CD4-positive, CD25-positive, alpha-beta regulatory T cell (primary cell): ENCODE measurements around the gene CAPN15. TPM values are rescaled to one million over a fixed set of nuclear protein-coding genes. Genes with fewer than 3 reads are reported as not detected.

Source experiments
- ATAC-seq, 2 donors: fragments of 150-1000 bp; cut with Tn5 transposase; one replicate each; pipeline ENCODE4 v1.10.0; 2021; ENCODE audit warnings: low read depth in 2 of 2, moderate number of reproducible peaks in 2 of 2, moderate library complexity in 1 of 2
- DNase-seq, 3 donors: peaks; one replicate each; pipeline versions ENCODE4 v3.0.0 to v3.0.0-alpha.2; 2012 to 2022; ENCODE audit warnings: mixed read lengths in 1 of 3
- H3K27ac ChIP-seq: one replicate; pipeline ENCODE4 v1.7.0; 2013; ENCODE audit warnings: mild to moderate bottlenecking, low read length; ENCODE audit not compliant: insufficient read depth, poor library complexity, severe bottlenecking
- H3K27me3 ChIP-seq: one replicate; pipeline ENCODE4 v1.7.0; 2013; ENCODE audit warnings: low read length; ENCODE audit not compliant: control insufficient read depth, insufficient read depth
- H3K36me3 ChIP-seq: one replicate; pipeline ENCODE4 v1.7.0; 2013; ENCODE audit warnings: mild to moderate bottlenecking, low read length, moderate library complexity; ENCODE audit not compliant: control insufficient read depth, insufficient read depth
- H3K4me1 ChIP-seq: 2 replicates; pipeline ENCODE4 v1.7.0; 2013; ENCODE audit warnings: mild to moderate bottlenecking, low read length; ENCODE audit not compliant: insufficient read depth, control insufficient read depth, poor library complexity, severe bottlenecking
- H3K4me3 ChIP-seq: one replicate; pipeline ENCODE4 v1.7.0; 2013; ENCODE audit warnings: low read depth, mild to moderate bottlenecking, low read length, moderate library complexity
- H3K9me3 ChIP-seq, 2 experiments: 1 replicate in 1 of 2; 2 replicates in 1 of 2; pipeline ENCODE4 v1.7.0; 2013; ENCODE audit warnings: low read length in 2 of 2, mild to moderate bottlenecking in 1 of 2, moderate library complexity in 1 of 2; ENCODE audit not compliant: control insufficient read depth in 2 of 2
- H3K27ac Mint-ChIP-seq, 3 donors: one replicate each; pipeline ENCODE4 v1.8.0; 2020 to 2022; ENCODE audit warnings: mild to moderate bottlenecking in 3 of 3, mixed read lengths in 3 of 3, moderate library complexity in 2 of 3
- H3K27me3 Mint-ChIP-seq: one replicate; pipeline ENCODE4 v1.8.0; 2022; ENCODE audit warnings: mild to moderate bottlenecking, mixed read lengths
- H3K36me3 Mint-ChIP-seq: one replicate; pipeline ENCODE4 v1.8.0; 2020; ENCODE audit warnings: mixed read lengths
- H3K4me1 Mint-ChIP-seq, 4 donors: one replicate each; pipeline ENCODE4 v1.8.0; 2020 to 2022; ENCODE audit warnings: mixed read lengths in 4 of 4, mild to moderate bottlenecking in 1 of 4
- H3K4me3 Mint-ChIP-seq, 4 donors: one replicate each; pipeline ENCODE4 v1.8.0; 2020 to 2022; ENCODE audit warnings: mild to moderate bottlenecking in 4 of 4, mixed read lengths in 4 of 4, moderate library complexity in 3 of 4
- H3K9me3 Mint-ChIP-seq, 7 donors: one replicate each; pipeline ENCODE4 v1.8.0; 2020 to 2022; ENCODE audit warnings: mixed read lengths in 7 of 7, mild to moderate bottlenecking in 3 of 7, moderate library complexity in 2 of 7
- polyA plus RNA-seq, 4 donors: library from polyadenylated mRNA; unstranded; fragments of 300-500 nt; fragmentation: Illumina TruSeq; gene quantifications; one replicate each; pipeline ENCODE4 v1.2.3, GENCODE V29; 2021
- total RNA-seq: library from RNA; stranded (reverse); gene quantifications from one replicate; pipeline ENCODE4 v1.2.3, GENCODE V29; 2022

Gene CAPN15
- total and polyA plus RNA-seq, 5 donors from 2014 or later = 3.0 to 82.6 (median 5.8) TPM

GRCh38 chr16:560204-560700, 32.7 kb downstream of the CAPN15 start, which contains the start of gene PRR35:
TSS of gene PRR35 (plus strand) at chr16:560394. CDS start at chr16:563295, 2,901 bp downstream.
- H3K4me3 ChIP-seq = no peak within 1 kb of the TSS
- H3K36me3 Mint-ChIP-seq = no peaks in the 10 kb centered on the region
- DNase-seq = no peak
- no peak within 1 kb of the TSS for H3K27ac Mint-ChIP-seq
- no peak within 1 kb of the TSS for H3K27ac ChIP-seq
- no peaks in the 10 kb centered on the region for H3K27me3 ChIP-seq
- ATAC-seq = no peak
- H3K9me3 Mint-ChIP-seq = peaks cover 0 to 3% (median 0%) of the 10 kb centered on the region in 7 donors
- peaks cover 0 to 3% (median 0%) of the 10 kb centered on the region in 4 donors for H3K4me1 Mint-ChIP-seq
- no peaks in the 10 kb centered on the region for H3K9me3 ChIP-seq
- H3K4me3 Mint-ChIP-seq = no peak within 1 kb of the TSS
- peaks cover 11% of the 10 kb centered on the region for H3K27me3 Mint-ChIP-seq
- H3K36me3 ChIP-seq = no peaks in the 10 kb centered on the region
- no peaks in the 10 kb centered on the region for H3K4me1 ChIP-seq

GRCh38 chr16:560701-561412, 33.3 kb downstream of the CAPN15 start:
- Mint-ChIP-seq H3K4me1 (peaks cover 0 to 3% (median 0%) of the 10 kb centered on the region in 4 donors), H3K36me3 (no peaks in the 10 kb centered on the region), H3K27ac (no peak overlapping the region), H3K27me3 (peaks cover 11% of the 10 kb centered on the region), H3K4me3 (no peak overlapping the region), H3K9me3 (peaks cover 0 to 3% (median 0%) of the 10 kb centered on the region in 7 donors)
- Histone ChIP-seq H3K27ac (no peak overlapping the region), H3K27me3 (no peaks in the 10 kb centered on the region), H3K4me1 (peaks cover 3% of the 10 kb centered on the region), H3K36me3 (no peaks in the 10 kb centered on the region), H3K4me3 (no peak overlapping the region), H3K9me3 (no peaks in the 10 kb centered on the region)
- ATAC-seq (no peak), DNase-seq (no peak)

DNA sequence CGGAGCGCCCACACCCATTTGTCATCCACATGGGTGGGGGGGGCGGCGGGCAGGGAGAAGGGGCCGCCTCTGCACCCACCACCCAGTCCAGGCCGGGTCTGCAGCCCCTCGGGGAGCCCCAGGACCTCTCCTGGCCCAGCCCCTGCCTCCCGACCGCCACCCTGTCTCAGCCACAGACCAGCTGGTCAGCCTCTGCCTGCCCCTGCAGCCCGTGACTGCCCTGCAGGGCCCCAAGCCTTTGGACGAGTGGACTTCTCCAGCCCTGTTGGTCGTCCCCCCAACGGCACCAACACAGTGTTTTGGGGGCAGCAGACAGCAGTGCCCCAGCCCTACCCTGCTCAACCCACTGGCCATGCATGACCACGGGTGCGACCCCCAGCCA, 33.9 kb downstream of the CAPN15 start:
- no peak for ATAC-seq
- H3K4me1 ChIP-seq = peaks cover 9% of the 10 kb centered on the region

DNA sequence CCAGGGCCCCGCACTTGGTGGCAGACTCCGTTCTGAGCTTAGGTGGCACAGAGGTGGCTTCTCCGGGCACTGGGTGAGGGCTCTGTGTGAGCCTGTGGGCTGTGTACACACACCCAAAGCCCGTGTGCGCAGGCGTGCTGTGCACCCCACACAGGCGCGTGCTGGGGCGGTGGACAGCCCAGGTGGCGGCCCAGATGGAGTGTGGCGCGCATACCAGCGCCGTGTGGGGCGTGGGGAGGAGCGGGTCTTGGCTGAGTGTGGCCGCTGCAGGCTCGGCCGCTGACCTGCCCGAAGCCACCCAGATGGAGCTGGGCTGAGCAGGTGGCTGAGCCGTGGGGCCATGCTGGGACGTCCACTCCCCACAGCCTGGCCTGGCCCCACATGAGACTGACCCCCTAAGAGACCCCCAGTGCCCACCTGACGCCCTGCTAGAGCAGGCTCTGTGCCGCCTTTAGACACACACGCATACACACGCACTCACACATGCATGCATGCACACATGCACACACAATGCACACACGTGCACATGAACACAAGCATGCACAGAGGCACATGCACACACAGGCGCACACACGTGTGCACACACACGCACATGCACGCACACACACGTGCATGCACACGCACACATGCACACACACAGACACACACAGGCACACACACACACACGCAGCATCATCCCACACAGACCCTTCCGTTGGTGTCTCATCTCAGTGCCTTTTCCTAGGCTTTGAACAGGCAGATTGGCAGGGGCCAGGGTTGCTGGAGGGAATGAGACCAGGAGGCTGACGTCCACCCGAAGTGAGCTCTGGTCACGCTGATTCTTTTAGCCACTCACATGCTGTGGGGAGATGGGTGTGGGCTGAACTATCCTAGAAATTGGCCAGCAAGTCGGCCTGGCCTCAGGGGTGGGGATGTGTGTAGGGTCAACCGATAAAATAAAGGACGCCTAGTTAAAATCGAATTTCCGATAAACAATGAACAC, 34.7 kb downstream of the CAPN15 start:
- H3K36me3 Mint-ChIP-seq = no peaks in the 10 kb centered on the region
- DNase-seq (no peak), ATAC-seq (no peak)
- Histone ChIP-seq H3K27ac (no peak overlapping the region), H3K9me3 (no peaks in the 10 kb centered on the region), H3K4me3 (no peak overlapping the region), H3K4me1 (peaks cover 17% of the 10 kb centered on the region), H3K36me3 (no peaks in the 10 kb centered on the region), H3K27me3 (no peaks in the 10 kb centered on the region)
- H3K4me1 Mint-ChIP-seq = peaks cover 0 to 13% (median 4%) of the 10 kb centered on the region in 4 donors
- H3K27me3 Mint-ChIP-seq = peaks cover 14% of the 10 kb centered on the region
- peaks cover 0 to 3% (median 0%) of the 10 kb centered on the region in 7 donors for H3K9me3 Mint-ChIP-seq
- peak overlapping the region in 2 of 3 donors; percentile 38 to 46 for H3K27ac Mint-ChIP-seq
- peak overlapping the region in 2 of 4 donors; percentile 35 to 79 for H3K4me3 Mint-ChIP-seq

More for the DNA sequence above, 33.9 kb downstream of the CAPN15 start:
- Mint-ChIP-seq H3K27me3 (peaks cover 11% of the 10 kb centered on the region), H3K27ac (no peak overlapping the region), H3K4me1 (peaks cover 0 to 5% (median 0%) of the 10 kb centered on the region in 4 donors), H3K9me3 (peaks cover 0 to 3% (median 0%) of the 10 kb centered on the region in 7 donors), H3K36me3 (no peaks in the 10 kb centered on the region), H3K4me3 (no peak overlapping the region)
- Histone ChIP-seq H3K9me3 (no peaks in the 10 kb centered on the region), H3K4me3 (no peak overlapping the region), H3K27ac (no peak overlapping the region), H3K27me3 (no peaks in the 10 kb centered on the region), H3K36me3 (no peaks in the 10 kb centered on the region)
- no peak for DNase-seq

DNA sequence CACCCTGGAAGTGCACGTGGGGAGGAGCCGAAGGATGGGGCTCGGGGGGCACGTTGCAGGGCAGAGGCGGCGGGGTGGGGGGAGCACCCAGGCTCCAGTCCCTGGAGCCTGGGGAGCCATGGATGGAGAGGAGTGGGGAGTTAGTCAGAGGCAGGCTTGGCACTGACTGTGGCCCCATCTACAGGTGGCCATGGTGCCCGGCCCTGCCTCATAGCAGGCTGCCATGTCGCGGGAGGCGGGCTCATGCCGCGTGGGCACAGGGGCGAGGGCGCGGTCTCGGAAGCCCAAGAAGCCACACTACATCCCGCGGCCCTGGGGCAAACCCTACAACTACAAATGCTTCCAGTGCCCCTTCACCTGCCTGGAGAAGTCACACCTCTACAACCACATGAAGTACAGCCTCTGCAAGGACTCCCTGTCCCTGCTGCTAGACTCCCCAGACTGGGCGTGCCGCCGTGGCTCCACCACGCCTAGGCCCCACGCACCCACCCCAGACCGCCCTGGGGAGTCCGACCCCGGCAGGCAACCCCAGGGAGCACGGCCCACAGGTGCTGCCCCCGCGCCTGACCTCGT, 35.6 kb downstream of the CAPN15 start:
- Histone ChIP-seq H3K27ac (no peak overlapping the region), H3K4me3 (no peak overlapping the region), H3K4me1 (peaks cover 26% of the 10 kb centered on the region), H3K9me3 (no peaks in the 10 kb centered on the region), H3K36me3 (no peaks in the 10 kb centered on the region), H3K27me3 (no peaks in the 10 kb centered on the region)
- H3K27ac Mint-ChIP-seq = no peak overlapping the region
- H3K4me3 Mint-ChIP-seq = no peak overlapping the region
- H3K36me3 Mint-ChIP-seq = no peaks in the 10 kb centered on the region
- DNase-seq = no peak
- peaks cover 8% of the 10 kb centered on the region for H3K27me3 Mint-ChIP-seq
- peaks cover 0 to 3% (median 0%) of the 10 kb centered on the region in 7 donors for H3K9me3 Mint-ChIP-seq
- H3K4me1 Mint-ChIP-seq = peaks cover 0 to 19% (median 5%) of the 10 kb centered on the region in 4 donors
- no peak for ATAC-seq

GRCh38 chr16:564690-565418, 37.3 kb downstream of the CAPN15 start:
- H3K27ac Mint-ChIP-seq = no peak overlapping the region
- no peaks in the 10 kb centered on the region for H3K36me3 Mint-ChIP-seq
- H3K4me3 Mint-ChIP-seq = no peak overlapping the region
- H3K9me3 ChIP-seq = no peaks in the 10 kb centered on the region
- DNase-seq (no peak), ATAC-seq (no peak)
- peaks cover 40% of the 10 kb centered on the region for H3K4me1 ChIP-seq
- no peaks in the 10 kb centered on the region for H3K27me3 ChIP-seq
- H3K9me3 Mint-ChIP-seq = peaks cover 0 to 3% (median 0%) of the 10 kb centered on the region in 7 donors
- peaks cover 0 to 23% (median 6%) of the 10 kb centered on the region in 4 donors for H3K4me1 Mint-ChIP-seq
- H3K27ac ChIP-seq = no peak overlapping the region
- H3K36me3 ChIP-seq = no peaks in the 10 kb centered on the region
- peaks cover 4% of the 10 kb centered on the region for H3K27me3 Mint-ChIP-seq
- no peak overlapping the region for H3K4me3 ChIP-seq
